ENCODE measurements around the gene FKRP.
"Not testable (repeated sequence)": the region's sequence is repeated elsewhere in the genome, so short reads cannot be mapped to it uniquely, and the experiment has no call there.

The FKRP gene

GRCh38 chr19:46786236-46787039 is 40.6 kb downstream of the FKRP start:
- peak; percentile 88 for DNase-seq (ENCODE audit: low spot score)

- no peak for DNase-seq (ENCODE audit: low spot score)
Measured at GRCh38 chr19:46787040-46787330, 41.1 kb downstream of the FKRP start.

- peak; percentile 76 for DNase-seq (ENCODE audit: low spot score)
Measured at GRCh38 chr19:46787331-46788261, 41.7 kb downstream of the FKRP start.

- peak; percentile 95 for DNase-seq (ENCODE audit: low spot score)
Measured at GRCh38 chr19:46788262-46788967, 42.6 kb downstream of the FKRP start, which contains the start of gene SLC1A5. Gene SLC1A5 (minus strand): TSS chr19:46788594. CDS start chr19:46787965, 629 bp downstream.

GRCh38 chr19:46788968-46789338 is 43.1 kb downstream of the FKRP start:
- no peak for DNase-seq (ENCODE audit: low spot score)

- no peak for DNase-seq (ENCODE audit: low spot score)
Measured at GRCh38 chr19:46789371-46789770, 43.5 kb downstream of the FKRP start.

- DNase-seq (ENCODE audit: low spot score), result peak; percentile 41
Measured at GRCh38 chr19:46791944-46792343, 46.1 kb downstream of the FKRP start.

- DNase-seq (ENCODE audit: low spot score), result no peak
Measured at GRCh38 chr19:46797881-46798280, 52.0 kb downstream of the FKRP start.

GRCh38 chr19:46798713-46799112 is 52.9 kb downstream of the FKRP start:
- DNase-seq (ENCODE audit: low spot score), result no peak

GRCh38 chr19:46802152-46802551 is 56.3 kb downstream of the FKRP start:
- no peak for DNase-seq (ENCODE audit: low spot score)

GRCh38 chr19:46803555-46803954 is 57.7 kb downstream of the FKRP start:
- no peak for DNase-seq (ENCODE audit: low spot score)

GRCh38 chr19:46804432-46804831 is 58.6 kb downstream of the FKRP start:
- DNase-seq (ENCODE audit: low spot score), result not testable (repeated sequence)

GRCh38 chr19:46806656-46807055 is 60.8 kb downstream of the FKRP start:
- no peak for DNase-seq (ENCODE audit: low spot score)

Measured in kidney tubule cell (primary cell).